HL-60 (cell line): ENCODE data around the gene YBEY.

ENCODE experiments used
- CTCF ChIP-seq: IDR thresholded peaks from one replicate; pipeline ENCODE4 v1.5.1; 2011; ENCODE audit warnings: low read length, control low read depth, inconsistent platforms; ENCODE audit not compliant: insufficient read depth
- GABPA ChIP-seq: IDR thresholded peaks from 2 replicates; pipeline ENCODE4 v1.6.1; 2012; ENCODE audit warnings: low read depth
- POLR2AphosphoS5 ChIP-seq: IDR thresholded peaks from 2 replicates; pipeline ENCODE4 v1.6.1; 2012; ENCODE audit warnings: low read depth
- REST ChIP-seq: IDR thresholded peaks from 2 replicates; pipeline ENCODE4 v1.6.1; 2012; ENCODE audit warnings: low read depth; ENCODE audit not compliant: insufficient replicate concordance
- SPI1 ChIP-seq: IDR thresholded peaks from 2 replicates; pipeline ENCODE4 v1.6.1; 2012; ENCODE audit warnings: low read depth, mild to moderate bottlenecking, borderline replicate concordance

DNA sequence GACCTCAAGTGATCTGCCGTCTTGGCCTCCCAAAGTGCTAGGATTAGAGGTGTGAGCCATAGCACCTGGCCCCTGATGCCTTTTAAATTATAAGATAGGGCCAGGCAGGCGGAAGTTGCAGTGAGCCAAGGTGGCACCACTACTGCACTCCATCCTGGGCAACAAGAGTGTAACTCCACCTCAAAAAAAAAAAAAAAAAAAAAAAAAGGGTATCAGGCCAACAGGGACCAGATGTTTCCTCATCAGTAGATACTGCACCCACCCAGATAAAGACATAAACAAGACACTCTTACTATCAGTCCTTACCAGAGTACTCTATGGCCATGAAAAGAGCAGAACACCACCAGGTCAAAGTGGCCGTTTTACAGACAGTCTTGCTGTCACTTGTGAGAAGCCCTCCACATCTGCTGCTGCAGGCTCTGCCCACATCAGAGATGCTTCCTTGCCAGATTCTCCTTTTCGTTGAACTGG is 34.2 kb downstream of the YBEY start:
- no peak for TF ChIP-seq CTCF
- no peak for TF ChIP-seq REST
- no peak for TF ChIP-seq POLR2AphosphoS5
- TF ChIP-seq GABPA = no peak
- TF ChIP-seq SPI1 = no peak
